ENCODE results near the gene ANG. TPM values are rescaled to one million over a fixed set of nuclear protein-coding genes. Genes with fewer than 3 reads are reported as not detected.

The ANG gene
- total and polyA plus RNA-seq, 9 of the 15 experiments (the other 6 are each of a cell fraction or from before 2014, with no cell fraction given): 0.21 to 0.73 (median 0.34) TPM; not detected in 4

DNA sequence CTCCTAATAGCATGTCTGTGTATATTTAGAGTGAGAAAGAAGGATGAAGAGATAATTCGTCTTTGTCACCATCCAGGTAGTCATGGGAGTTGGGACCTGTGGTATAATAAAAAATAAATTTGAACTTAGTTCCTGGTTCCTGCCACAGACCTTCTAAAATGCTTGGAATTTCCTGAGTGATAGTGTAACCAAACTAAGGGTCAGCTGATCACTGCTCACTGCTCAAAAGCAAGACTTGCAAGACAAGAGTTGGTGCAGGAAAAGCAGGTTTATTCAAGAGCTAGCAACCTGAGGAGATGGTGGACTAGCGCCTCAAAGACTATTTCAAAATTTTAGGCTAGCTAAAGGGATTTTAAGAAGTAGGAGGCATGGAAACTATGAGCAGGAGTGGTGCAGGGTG lies 19.1 kb downstream of the ANG start:
- Histone ChIP-seq H3K4me2 (ENCODE audit: insufficient read depth, low read length) (no peak overlapping the region), H2AFZ (ENCODE audit: low read depth, low read length) (no peak overlapping the region), H3K36me3 (ENCODE audit: control insufficient read depth, insufficient read depth, low read length) (no peaks in the 10 kb centered on the region), H3K79me2 (ENCODE audit: control insufficient read depth, insufficient read depth, low read length) (no peaks in the 10 kb centered on the region), H3K27ac (ENCODE audit: extremely low read depth, low read depth, low read length) (no peak overlapping the region), H3K27me3 (ENCODE audit: control insufficient read depth in 2 of 2, insufficient read depth in 2 of 2, low read length in 2 of 2) (peaks cover 0 to 5% of the 10 kb centered on the region in 2 experiments; a peak in 1 of 5 replicates), H3K9ac (ENCODE audit: insufficient read depth in 1 of 2, low read depth in 2 of 2, low read length in 2 of 2) (no peak overlapping the region), H3K9me1 (ENCODE audit: control insufficient read depth, insufficient read depth, low read length) (no peaks in the 10 kb centered on the region), H4K20me1 (replicated peaks; ENCODE audit: control insufficient read depth, insufficient read depth, low read length) (no peaks in the 10 kb centered on the region), H3K4me3 (no peak overlapping the region), H3K4me1 (replicated peaks in 1 of 2; ENCODE audit: control insufficient read depth in 2 of 2, insufficient read depth in 2 of 2, low read length in 2 of 2) (peaks cover 0 to 2% of the 10 kb centered on the region in 2 experiments; a peak in 3 of 5 replicates), H3K9me3 (replicated peaks; ENCODE audit: control insufficient read depth, insufficient read depth, low read depth, low read length) (no peaks in the 10 kb centered on the region)
- DNase-seq (ENCODE audit: extremely low read depth in 1 of 4, low spot score in 3 of 4) (no peak), FAIRE-seq (no peak), ATAC-seq (no peak)
- CTCF ChIA-PET (ENCODE audit: low intra/inter-chr PET ratio): no interaction called here
- POLR2A ChIA-PET: interaction anchor here (1.1 kb wide), 2 partner anchors 10 to 17 kb away, joined by 3 read pairs; no protein-coding TSS in a partner anchor
- in situ Hi-C loops (cut with MboI): loop anchor here (25.0 kb wide), 1 partner anchor 255 kb away; the partner anchor contains the start of gene RNASE2
- BruUV-seq (replicated peaks): no TSS peak
- intact Hi-C loops (cut with micrococcal nuclease): no loop called here
- WGBS (ENCODE audit: insufficient coverage, low coverage, missing lambda C conversion rate): 0% methylated on average over 2 of the region's 2 CpGs
- TF ChIP-seq ZFP36 (IDR thresholded peaks at IDR 0.05; ENCODE audit: low read depth, low read length, partially characterized antibody): no peak

DNA sequence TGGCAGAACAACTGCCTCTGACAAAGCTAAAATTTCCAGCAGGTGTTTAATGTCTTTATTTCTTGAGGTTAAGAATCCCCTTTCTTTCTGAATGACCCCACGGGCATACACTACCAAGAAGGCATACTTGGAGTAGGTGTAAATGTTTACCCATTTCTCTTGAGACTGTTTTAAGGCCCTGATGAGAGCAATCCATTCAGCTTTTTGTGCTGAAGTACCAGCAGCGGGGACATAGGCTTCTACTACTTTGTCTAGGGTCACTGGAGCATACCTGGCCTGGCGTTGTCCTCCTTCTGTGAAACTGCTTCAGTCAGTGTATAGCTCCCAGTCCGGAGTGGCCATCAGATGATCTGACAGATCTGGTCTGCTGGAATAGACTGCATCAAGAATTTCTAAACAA lies 22.7 kb downstream of the ANG start:
- Histone ChIP-seq H4K20me1 (replicated peaks; ENCODE audit: control insufficient read depth, insufficient read depth, low read length) (no peaks in the 10 kb centered on the region), H3K9me1 (ENCODE audit: control insufficient read depth, insufficient read depth, low read length) (no peaks in the 10 kb centered on the region), H3K36me3 (ENCODE audit: control insufficient read depth, insufficient read depth, low read length) (no peaks in the 10 kb centered on the region), H3K27me3 (ENCODE audit: control insufficient read depth in 2 of 2, insufficient read depth in 2 of 2, low read length in 2 of 2) (peaks cover 0 to 5% of the 10 kb centered on the region in 2 experiments; a peak in 1 of 5 replicates), H3K4me1 (replicated peaks in 1 of 2; ENCODE audit: control insufficient read depth in 2 of 2, insufficient read depth in 2 of 2, low read length in 2 of 2) (peaks cover 0 to 2% of the 10 kb centered on the region in 2 experiments; a peak in 3 of 5 replicates), H3K4me3 (no peak overlapping the region), H2AFZ (ENCODE audit: low read depth, low read length) (no peak overlapping the region), H3K79me2 (ENCODE audit: control insufficient read depth, insufficient read depth, low read length) (no peaks in the 10 kb centered on the region), H3K4me2 (ENCODE audit: insufficient read depth, low read length) (0 out of 2 replicates have a peak overlapping the region, but pooled peaks have one; percentile 7), H3K9ac (ENCODE audit: insufficient read depth in 1 of 2, low read depth in 2 of 2, low read length in 2 of 2) (no peak overlapping the region), H3K9me3 (replicated peaks; ENCODE audit: control insufficient read depth, insufficient read depth, low read depth, low read length) (no peaks in the 10 kb centered on the region), H3K27ac (ENCODE audit: extremely low read depth, low read depth, low read length) (no peak overlapping the region)
- DNase-seq (ENCODE audit: extremely low read depth in 1 of 4, low spot score in 3 of 4) (no peak), ATAC-seq (no peak; the same call in 2 of the 3 replicates), FAIRE-seq (no peak)
- BruUV-seq (replicated peaks): no TSS peak
- ChIA-PET CTCF (ENCODE audit: low intra/inter-chr PET ratio) (no interaction called here), POLR2A (interaction anchor here (0.6 to 0.8 kb wide), 3 partner anchors 24 to 113 kb away, joined by 3 read pairs; partner anchors contain the start of gene EDDM3A)
- intact Hi-C loops (cut with micrococcal nuclease) (no loop called here), in situ Hi-C loops (cut with MboI) (loop anchor here (25.0 kb wide), 1 partner anchor 251 kb away; the partner anchor contains the start of gene RNASE2)
- 5% methylated on average over 4 of the region's 4 CpGs for WGBS (ENCODE audit: insufficient coverage, low coverage, missing lambda C conversion rate)
- no peak for TF ChIP-seq SMARCA5 (IDR thresholded peaks at IDR 0.05)
- no peak for TF ChIP-seq ASH1L (IDR thresholded peaks at IDR 0.05; ENCODE audit: borderline replicate concordance, low read depth, partially characterized antibody)
- TF ChIP-seq DMBX1 (CRISPR knock-in tag; IDR thresholded peaks at IDR 0.05; ENCODE audit: borderline replicate concordance): no peak
- TF ChIP-seq BCL6 (CRISPR knock-in tag; IDR thresholded peaks at IDR 0.05): no peak
- TF ChIP-seq NCOA4 (IDR thresholded peaks at IDR 0.05; ENCODE audit: partially characterized antibody): no peak
- no peak for TF ChIP-seq MIER1 (IDR thresholded peaks at IDR 0.05; ENCODE audit: low read depth)
- no peak for TF ChIP-seq RBM34 (IDR thresholded peaks at IDR 0.05; ENCODE audit: borderline replicate concordance, insufficient read depth, low read length)
- no peak for TF ChIP-seq ARHGAP35 (IDR thresholded peaks at IDR 0.05; ENCODE audit: partially characterized antibody)
- no peak for TF ChIP-seq FOXA1 (IDR thresholded peaks at IDR 0.05; ENCODE audit: borderline replicate concordance)
- TF ChIP-seq NFE2 (IDR thresholded peaks at IDR 0.05; ENCODE audit: low read depth): no peak
- TF ChIP-seq NRF1 (conservative IDR thresholded peaks at IDR 0.05 in 1 of 2, IDR thresholded peaks at IDR 0.05 in 1 of 2): no peak
- no peak for TF ChIP-seq TCF7L2 (IDR thresholded peaks at IDR 0.05; ENCODE audit: low read depth, low read length)
- TF ChIP-seq RFX5 (IDR thresholded peaks at IDR 0.05; ENCODE audit: low read depth, low read length): no peak
- TF ChIP-seq HNRNPUL1 (IDR thresholded peaks at IDR 0.05; ENCODE audit: low read length): no peak
- no peak for TF ChIP-seq ZC3H8 (IDR thresholded peaks at IDR 0.05)
- TF ChIP-seq, protein P1, sequence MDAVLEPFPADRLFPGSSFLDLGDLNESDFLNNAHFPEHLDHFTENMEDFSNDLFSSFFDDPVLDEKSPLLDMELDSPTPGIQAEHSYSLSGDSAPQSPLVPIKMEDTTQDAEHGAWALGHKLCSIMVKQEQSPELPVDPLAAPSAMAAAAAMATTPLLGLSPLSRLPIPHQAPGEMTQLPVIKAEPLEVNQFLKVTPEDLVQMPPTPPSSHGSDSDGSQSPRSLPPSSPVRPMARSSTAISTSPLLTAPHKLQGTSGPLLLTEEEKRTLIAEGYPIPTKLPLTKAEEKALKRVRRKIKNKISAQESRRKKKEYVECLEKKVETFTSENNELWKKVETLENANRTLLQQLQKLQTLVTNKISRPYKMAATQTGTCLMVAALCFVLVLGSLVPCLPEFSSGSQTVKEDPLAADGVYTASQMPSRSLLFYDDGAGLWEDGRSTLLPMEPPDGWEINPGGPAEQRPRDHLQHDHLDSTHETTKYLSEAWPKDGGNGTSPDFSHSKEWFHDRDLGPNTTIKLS (IDR thresholded peaks at IDR 0.05; ENCODE audit: borderline replicate concordance, low read depth): no peak
